Measurements from ENCODE around the gene HAUS7.

GRCh38 chrX:153495362-153495751 is 25.0 kb upstream of the HAUS7 start:
- TF ChIP-seq CTCF (IDR thresholded peaks at IDR 0.05) (no peak), POLR2A (IDR thresholded peaks at IDR 0.05) (no peak)

Data from uterus (tissue), 2 donors.